Activated CD8-positive, alpha-beta memory T cell treated with anti-CD3 and anti-CD28 coated beads, Interleukin-2, amount 50 U/mL, for 1 hour (primary cell): ENCODE measurements around the gene TMBIM1.

ENCODE experiments used
- DNase-seq: peaks from one replicate; pipeline ENCODE4 v3.0.0-alpha.2; 2020; ENCODE audit errors: extremely low read depth

The TMBIM1 gene, protein sequence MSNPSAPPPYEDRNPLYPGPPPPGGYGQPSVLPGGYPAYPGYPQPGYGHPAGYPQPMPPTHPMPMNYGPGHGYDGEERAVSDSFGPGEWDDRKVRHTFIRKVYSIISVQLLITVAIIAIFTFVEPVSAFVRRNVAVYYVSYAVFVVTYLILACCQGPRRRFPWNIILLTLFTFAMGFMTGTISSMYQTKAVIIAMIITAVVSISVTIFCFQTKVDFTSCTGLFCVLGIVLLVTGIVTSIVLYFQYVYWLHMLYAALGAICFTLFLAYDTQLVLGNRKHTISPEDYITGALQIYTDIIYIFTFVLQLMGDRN

DNA sequence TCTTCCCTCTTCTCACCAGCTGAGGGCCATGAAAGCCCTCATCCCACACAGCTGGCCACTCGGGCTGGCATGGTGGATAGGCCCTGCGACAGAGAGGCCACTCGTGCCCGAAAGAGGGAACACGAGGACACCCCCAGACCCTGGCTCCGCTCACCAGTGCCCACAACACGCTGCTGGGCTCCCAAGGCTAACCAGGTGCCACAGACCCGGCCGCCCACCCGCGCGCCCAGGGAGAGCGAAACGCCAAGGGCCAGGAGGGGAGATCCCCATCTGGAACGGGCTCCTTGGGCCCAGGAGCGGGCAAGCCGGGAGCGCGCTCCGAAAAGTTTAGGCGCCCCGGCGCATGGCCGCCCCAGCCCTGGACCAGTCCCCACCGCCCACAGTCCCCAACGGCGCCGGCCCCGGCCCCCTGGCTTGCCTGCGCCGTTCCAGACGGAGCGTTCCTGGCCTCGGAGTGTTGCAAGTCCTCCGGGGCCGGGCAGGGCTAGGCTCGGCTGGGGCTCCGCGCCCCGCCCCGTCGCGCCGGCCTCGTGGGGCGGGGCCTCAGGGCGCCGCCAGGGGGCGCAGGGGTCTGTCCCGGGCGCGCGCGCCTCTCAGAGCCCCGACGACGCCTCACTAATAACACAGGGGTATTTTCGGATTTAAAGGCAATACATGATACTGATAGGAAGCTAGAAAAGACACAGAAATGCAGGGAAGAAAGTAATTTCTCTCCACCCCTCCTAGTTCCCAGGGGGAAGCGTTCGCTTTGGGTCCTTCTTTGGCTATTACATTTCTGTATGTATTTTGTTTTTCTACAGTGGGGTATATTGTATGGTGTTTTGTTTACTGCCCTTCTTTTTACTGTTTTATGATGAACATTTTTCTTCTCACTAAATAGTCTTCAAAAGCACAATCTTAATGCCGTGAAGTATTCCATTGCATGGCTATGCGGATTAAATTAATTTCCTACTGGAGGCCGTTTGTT, at the start of gene TMBIM1:
TMBIM1 (minus strand) TSS at position 456 of the 967 bp plus-strand sequence. CDS start 10,362 bp downstream, outside the sequence.
- no peak for DNase-seq

- no peak for DNase-seq
These were observed 49.1 kb upstream of the TMBIM1 start for GRCh38 chr2:218341381-218341780.

- no peak for DNase-seq
These were observed 48.4 kb upstream of the TMBIM1 start for GRCh38 chr2:218340656-218341055.

DNA sequence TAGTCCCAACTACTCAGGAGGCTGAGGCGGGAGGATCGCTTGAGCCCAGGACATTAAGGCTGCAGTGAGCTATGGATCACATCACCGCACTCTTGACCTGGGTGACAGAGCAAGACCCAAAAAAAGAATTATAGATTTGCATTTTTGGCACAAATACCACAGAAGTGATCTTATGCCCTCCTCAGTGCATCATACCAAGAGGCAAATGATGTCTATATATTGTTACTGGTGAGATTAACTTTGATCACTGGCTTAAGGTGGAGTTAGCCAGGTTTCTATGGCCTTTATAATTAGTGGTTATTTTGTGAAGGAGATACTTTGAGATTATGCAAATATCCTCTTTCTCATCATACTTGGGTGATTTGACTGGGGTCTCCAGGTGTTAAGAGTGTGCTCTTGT, 42.2 kb upstream of the TMBIM1 start:
- no peak for DNase-seq

DNA sequence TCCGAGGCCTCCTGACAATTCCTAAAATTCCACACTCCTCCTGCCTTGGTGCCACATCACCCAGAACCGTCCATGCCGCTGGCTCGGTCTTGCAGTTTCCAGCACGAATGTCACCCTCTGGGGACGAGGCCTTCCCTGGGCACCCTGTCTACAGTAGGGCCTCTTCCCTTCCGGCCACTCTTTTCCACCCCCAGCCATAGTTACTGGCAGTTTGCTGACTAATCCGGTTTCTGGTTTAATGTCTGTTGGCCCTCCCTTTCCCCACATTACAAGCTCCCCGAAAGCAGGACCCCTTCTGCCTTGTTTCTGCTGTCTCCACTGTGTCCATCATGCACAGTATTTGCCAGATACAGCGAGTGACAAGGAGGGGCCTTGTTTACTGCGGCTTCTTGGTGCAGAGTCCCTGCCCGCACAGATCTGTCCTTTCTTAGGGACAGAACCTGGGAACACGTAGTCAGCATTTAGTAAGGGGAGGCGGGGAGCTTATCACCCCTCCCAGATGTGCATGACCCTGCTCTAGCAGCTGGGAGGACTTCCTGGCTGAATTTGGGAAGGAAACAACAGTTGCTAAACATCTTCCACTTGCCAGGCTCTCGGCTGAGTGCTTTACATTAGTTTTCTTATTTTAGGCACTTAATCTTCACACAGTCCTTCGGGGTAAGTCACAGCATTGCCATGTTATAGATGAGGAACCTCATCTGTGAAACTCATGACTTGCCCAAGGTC, 40.8 kb upstream of the TMBIM1 start:
- no peak for DNase-seq

GRCh38 chr2:218332288-218332687, 40.0 kb upstream of the TMBIM1 start:
- no peak for DNase-seq

- DNase-seq: no peak
These were observed 39.4 kb upstream of the TMBIM1 start for GRCh38 chr2:218331745-218332144.

- no peak for DNase-seq
These were observed 37.7 kb upstream of the TMBIM1 start for GRCh38 chr2:218329826-218330593.

GRCh38 chr2:218329027-218329825, 36.9 kb upstream of the TMBIM1 start:
- no peak for DNase-seq

DNA sequence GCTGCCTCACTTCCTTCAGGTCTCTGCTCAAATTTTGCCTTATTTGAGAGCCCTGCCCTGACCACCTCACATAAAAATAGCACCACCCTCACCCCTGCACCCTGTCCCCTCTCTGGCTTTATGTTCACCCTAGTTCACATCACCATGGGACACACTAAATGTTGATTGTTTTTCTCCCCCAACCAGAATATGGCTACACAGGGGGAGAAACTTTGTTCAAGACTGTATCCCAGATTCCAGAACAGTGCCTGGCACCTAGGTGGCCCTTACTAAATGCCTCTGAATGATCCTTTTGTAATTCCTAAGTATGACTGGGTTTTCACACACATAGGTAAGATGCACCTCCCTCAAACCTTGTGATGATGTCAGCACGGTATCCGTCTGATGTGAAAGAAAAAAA, 36.0 kb upstream of the TMBIM1 start:
- no peak for DNase-seq

DNA sequence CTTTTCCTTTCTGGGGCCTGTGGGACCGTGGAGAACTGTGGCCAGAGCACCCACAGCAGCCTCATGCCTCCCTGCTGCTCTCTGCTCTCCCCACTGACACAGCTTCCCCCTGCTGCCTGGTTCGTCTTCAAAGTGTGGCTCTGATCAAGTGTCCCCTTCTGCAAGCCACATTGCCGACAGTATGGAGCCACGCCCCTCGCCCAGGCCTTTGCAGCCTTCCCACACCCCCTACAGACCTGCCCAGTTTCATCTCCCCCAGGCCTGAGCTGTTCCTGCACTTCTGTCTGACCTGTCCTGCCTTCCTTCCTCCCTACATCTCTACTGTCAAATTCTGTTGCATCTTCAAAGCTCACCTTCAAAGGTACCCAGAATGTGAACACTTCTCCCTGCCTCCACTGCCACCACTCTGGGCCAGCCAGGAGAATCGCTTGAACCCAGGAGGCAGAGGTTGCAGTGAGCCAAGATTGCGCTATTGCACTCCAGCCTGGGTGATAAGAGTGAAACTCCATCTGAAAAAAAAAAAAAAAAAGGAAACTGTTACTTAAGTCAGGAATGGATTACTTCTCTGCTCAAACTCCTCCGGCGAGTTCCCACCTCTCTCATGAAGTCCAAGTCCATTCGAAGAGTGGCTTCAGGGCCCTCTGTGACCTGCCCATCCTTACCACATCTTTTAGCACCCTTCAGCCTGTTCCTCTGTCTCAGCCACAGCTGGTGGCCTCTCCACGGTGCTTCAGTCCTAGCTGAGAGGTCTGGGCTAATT, 35.3 kb upstream of the TMBIM1 start:
- DNase-seq: no peak

DNA sequence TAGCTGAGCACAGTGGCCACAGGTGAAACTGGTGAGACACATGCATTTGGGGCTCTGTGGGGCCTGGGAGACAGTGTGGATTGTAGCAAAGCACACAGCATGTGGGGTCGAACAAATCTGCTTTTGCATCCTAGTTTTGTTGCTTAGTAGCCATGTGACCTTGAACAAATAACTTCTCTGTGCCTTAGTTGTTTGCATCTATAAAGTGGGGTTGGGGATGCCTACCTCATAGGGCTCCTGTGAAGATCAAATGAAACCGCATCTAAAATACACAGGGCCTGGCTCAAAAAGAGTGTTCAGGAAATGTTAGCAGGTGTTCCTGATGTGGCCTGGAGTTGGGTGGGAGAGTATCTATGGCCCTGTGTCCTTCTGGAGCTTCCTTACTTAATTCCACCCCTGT, 34.0 kb upstream of the TMBIM1 start:
- no peak for DNase-seq

- no peak for DNase-seq
These were observed 33.4 kb upstream of the TMBIM1 start for GRCh38 chr2:218325566-218326160.

GRCh38 chr2:218323526-218324472, 31.5 kb upstream of the TMBIM1 start:
- DNase-seq: no peak

- DNase-seq: no peak
These were observed 30.6 kb upstream of the TMBIM1 start for GRCh38 chr2:218322768-218323525.

DNA sequence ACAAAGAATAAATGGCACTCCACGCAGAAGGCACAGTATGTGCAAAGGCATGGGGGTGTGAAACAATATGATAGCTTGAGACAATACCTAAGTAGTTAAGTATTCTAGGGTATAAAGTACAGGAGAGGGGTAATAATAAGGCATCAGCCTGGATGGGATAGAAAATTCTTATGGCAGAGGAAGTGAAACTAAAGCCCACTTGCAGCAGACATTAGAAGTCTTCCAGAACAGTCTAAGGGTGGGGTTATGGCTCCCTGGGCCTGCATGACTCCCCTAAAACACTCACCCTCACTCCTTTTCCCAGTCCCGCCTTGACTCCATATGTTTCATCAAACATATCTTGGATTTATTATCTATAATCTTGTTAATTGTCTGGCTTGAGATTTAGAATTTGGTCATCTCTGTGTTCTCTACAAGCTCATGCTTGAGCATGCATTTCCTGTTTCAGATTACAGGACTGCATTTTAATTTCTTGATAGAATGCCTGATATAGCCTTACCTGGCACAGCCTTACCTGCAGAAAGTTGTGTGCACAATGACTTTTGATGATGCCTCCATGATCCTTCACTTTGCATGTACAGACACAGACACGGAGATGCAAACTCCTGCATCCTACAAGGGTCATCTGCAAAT, 28.5 kb upstream of the TMBIM1 start:
- no peak for DNase-seq

DNA sequence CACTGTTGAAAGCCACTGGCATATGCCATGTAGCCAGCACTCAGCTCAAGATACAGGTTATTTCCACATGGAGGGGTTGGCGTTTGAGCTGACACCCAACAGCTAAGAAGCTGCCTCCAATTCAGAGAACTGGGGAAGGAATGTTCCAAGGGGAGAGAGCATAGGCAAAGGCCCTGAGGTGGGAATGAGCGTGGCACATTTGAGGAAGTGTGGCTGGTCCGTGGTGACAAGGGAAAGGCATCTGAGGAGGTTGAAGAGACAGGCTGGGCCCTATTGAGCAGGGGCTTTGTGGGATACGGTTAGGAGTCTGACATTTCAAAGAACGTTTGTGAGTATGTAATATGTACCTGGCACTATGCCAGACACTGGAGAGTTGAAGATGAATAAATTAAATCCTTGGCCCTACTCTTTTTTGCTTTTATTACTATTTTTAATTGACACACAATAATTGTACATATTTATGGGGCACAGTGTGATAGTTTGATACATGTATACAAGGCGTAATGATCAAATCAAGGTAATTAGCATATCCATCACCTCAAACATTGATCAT, 27.6 kb upstream of the TMBIM1 start:
- no peak for DNase-seq
